Dedifferentiated amniotic fluid mesenchymal stem cell (primary cell): ENCODE data around the gene NCR1.
"Not testable (repeated sequence)": the region's sequence is repeated elsewhere in the genome, so short reads cannot be mapped to it uniquely, and the experiment has no call there.

Source experiments
- DNase-seq: peaks from one replicate; pipeline ENCODE4 v3.0.0-alpha.2; 2016; ENCODE audit errors: extremely low spot score

The NCR1 gene, protein sequence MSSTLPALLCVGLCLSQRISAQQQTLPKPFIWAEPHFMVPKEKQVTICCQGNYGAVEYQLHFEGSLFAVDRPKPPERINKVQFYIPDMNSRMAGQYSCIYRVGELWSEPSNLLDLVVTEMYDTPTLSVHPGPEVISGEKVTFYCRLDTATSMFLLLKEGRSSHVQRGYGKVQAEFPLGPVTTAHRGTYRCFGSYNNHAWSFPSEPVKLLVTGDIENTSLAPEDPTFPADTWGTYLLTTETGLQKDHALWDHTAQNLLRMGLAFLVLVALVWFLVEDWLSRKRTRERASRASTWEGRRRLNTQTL

DNA sequence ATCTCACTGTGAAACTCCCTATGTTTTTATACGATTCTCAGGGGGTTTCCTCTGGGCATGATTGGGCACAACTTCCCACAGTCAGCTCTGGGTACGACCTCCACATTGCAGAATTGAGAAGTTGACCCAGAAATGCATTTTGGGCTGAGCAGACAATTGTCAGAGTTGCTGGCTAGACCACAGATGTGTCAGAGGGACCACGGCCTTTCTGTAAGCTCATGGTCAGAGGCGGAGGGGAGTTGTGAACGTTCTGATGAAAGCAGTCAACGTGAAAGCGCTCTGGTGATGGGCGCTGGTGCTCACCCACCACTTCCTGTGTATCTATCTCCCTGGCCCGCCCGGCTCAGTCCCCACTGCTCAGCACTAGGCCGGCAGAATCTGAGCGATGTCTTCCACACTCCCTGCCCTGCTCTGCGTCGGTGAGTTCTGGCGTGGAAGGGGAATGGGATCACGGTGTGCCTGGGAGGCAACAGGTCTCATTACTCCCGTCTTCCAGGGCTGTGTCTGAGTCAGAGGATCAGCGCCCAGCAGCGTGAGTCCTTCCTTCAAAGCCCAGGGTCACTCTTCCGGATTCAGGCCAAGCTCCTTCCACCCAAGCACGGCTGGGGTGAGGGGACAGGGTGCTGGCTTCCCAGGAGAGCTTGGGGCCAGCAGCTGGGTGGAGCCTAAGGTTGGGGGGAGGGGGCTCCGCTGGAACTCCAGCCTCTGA lies at the start of gene NCR1:
NCR1 (plus strand) TSS at position 346 of the 709 bp plus-strand sequence; CDS start at position 386, 40 bp downstream.
- DNase-seq = no peak

DNA sequence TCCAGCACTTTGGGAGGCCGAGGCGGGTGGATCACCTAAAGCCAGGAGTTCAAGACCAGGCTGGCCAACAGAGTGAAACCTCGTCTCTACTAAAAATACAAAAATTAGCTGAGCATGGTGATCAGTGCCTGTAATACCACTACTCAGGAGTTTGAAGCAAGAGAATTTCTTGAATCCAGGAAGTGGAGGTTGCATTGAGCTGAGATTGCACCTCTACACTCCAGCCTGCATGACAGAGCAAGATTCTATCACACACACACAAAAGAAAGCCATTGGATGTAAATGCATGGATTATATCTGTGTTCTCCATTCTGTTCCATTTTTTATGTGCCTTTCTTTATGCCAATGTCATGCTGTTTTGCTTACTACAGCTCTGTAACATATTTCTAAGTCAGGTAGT lies 47.5 kb upstream of the NCR1 start:
- DNase-seq = not testable (repeated sequence)

- not testable (repeated sequence) for DNase-seq
These were observed 46.5 kb upstream of the NCR1 start for GRCh38 chr19:54859421-54859820.

DNA sequence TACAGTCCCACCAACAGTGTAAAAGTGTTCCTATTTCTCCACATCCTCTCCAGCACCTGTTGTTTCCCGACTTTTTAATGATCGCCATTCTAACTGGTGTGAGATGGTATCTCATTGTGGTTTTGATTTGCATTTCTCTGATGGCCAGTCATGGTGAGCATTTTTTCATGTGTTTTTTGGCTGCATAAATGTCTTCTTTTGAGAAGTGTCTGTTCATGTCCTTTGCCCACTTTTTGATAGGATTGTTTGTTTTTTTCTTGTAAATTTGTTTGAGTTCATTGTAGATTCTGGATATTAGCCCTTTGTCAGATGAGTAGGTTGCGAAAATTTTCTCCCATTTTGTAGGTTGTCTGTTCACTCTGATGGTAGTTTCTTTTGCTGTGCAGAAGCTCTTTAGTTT lies 42.5 kb upstream of the NCR1 start:
- DNase-seq = not testable (repeated sequence)

DNA sequence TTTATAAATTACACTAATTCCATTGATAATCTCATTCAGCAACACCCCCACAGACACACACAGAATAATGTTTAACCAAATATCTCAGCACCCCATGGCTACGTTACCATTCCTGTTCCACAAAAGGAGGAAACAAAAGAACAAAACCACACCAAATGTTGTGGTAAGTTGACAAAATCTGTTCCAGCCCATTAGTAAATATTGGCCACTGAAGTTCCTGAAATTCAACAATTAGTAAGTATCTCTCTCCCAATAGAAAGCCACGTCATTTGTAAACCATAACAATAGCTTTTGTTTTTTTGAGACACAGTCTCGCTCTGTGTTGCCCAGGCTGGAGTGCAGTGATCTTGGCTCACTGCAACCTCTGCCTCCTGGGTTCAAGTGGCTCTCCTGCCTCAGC lies 34.3 kb upstream of the NCR1 start:
- DNase-seq = no peak

DNA sequence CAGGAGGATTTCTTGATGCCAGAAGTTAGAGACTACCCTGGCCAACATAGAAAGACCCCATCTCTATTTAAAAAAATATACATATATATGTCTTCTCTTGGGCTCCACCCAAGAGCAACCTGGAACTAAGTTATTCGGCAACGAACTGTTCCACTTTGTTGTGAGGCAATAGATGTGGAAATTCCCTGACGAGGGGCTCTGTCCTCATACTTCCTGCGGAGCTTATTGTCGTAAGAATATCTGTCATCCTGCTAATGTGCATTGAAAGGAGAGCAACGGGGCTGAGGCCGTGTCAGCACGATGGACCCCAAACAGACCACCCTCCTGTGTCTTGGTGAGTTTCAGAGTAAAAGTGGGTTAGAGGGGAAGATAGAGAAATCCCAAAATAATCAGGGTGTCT lies 32.0 kb upstream of the NCR1 start, which contains the start of gene FCAR:
FCAR (plus strand) TSS at position 246 of the 400 bp plus-strand sequence; CDS start at position 301, 55 bp downstream.
- DNase-seq = no peak

DNA sequence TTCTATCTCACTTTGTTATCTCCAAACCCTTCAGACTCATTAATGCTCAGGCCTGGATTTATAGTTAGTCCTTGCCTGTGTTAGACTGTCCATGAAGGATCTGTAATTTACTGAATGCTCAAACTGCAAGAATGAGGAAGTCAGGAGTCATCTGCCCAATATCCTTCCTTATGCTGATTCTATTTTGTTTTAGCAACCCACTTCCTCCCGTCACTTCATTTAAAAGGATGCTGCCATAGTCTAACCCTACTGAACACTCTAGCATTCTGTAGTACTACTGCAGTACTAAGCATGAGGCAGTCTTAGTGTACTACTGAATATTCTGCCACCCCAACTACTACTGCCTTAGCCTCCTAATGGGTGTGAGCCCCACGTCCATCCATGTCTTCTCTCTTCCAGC lies 30.4 kb upstream of the NCR1 start:
- no peak for DNase-seq

DNA sequence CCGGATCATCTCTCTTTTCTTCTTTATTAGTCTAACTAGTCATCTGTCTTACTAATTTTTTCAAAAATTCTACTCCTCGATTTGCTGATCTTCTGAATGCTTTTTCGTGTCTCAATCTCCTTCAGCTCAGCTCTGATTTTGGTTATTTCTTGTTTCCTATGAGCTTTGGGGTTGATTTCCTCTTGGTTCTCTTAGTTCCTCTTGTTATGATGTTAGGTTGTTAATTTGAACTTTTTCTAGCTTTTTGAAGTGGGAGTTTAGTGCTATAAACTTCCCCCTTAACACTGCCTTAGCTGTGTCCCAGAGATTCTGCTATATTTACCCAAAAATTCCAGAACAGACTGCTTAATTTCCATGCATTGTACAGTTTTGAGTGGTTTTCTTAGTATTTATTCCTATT lies 28.5 kb upstream of the NCR1 start:
- DNase-seq = no peak

DNA sequence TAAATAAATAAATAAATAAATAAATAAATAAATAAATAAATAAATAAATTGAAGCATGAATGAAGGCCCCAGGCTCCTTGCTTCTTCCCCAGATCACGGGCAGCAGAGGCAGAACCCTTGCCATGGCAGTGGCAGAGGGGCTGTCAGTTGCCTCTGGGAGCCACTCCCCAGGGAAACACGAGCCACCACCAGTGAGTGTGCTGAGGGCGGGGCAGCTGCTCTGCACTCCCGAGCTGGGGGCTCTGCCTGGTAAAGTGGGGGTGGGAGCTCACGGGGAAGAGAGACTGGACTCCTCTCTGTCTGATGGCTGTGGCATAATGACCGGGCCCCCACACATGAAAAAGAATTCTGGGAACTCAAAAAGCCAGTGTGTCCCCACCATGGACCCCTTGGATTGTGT lies 24.1 kb upstream of the NCR1 start:
- DNase-seq = no peak

- no peak for DNase-seq
These were observed 23.2 kb upstream of the NCR1 start for GRCh38 chr19:54882758-54883157.

DNA sequence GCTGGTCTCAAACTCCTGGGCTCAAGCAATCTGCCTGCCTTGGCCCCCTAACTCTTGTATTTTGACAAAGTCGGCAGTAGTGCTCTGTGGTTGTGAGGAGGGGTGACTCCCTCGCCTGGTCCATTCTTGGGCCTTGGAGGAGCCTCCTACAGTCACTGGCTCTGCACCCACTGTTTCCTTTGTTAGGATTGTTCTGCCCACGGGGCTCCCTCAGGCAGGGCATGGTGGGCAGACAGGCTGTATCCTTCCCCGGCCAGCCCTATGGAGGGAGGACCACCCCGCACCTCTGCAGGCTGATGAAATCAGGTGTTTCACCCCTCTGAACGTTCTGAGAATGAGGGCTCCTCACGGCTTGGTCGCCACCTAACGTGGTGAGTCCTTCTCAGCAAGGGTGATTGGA lies 22.7 kb upstream of the NCR1 start:
- DNase-seq = no peak

GRCh38 chr19:54888239-54888638 lies 17.7 kb upstream of the NCR1 start:
- DNase-seq = no peak

GRCh38 chr19:54889566-54889965 lies 16.4 kb upstream of the NCR1 start:
- DNase-seq = no peak

GRCh38 chr19:54893406-54893805 lies 12.5 kb upstream of the NCR1 start:
- no peak for DNase-seq

DNA sequence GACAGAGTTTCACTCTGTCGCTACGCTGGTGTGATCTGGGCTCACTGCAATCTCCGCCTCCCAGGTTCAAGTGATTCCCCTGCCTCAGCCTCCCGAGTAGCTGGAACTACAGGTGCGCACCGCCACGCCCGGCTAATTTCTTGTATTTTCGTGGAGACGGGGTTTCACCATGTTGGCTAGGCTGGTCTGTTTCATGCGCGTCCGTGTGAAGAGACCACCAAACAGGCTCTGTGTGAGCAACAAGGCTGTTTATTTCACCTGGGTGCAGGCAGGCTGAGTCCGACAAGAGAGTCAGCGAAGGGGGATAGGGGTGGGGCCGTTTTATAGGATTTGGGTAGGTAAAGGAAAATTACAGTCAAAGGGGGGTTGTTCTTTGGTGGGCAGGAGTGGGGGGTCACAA lies 11.8 kb upstream of the NCR1 start:
- DNase-seq = not testable (repeated sequence)

- DNase-seq = no peak
These were observed 9.9 kb upstream of the NCR1 start for GRCh38 chr19:54896036-54896435.

GRCh38 chr19:54898685-54899084 lies 7.3 kb upstream of the NCR1 start:
- not testable (repeated sequence) for DNase-seq

DNA sequence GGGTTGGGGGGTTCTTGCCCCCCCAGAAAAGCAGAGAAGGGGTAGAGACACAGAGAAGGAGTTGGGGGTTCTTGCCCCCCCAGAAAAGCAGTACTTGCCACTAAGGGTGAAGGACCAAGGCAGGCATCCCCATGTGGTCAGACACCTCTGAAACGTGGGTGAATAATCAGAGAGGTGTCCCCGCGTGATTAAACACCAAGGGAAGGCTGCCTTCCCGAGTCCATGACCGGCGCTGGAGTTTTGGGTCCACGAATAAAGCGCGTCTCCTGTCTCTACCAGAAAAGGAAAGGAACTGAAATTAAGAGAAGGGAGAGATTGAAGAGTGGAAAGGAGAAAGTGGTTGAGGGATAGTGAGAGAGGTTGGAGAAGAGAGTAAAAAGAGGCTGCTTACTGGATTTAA lies 6.3 kb upstream of the NCR1 start:
- not testable (repeated sequence) for DNase-seq

- not testable (repeated sequence) for DNase-seq
These were observed 4.8 kb upstream of the NCR1 start for GRCh38 chr19:54901153-54901552.

DNA sequence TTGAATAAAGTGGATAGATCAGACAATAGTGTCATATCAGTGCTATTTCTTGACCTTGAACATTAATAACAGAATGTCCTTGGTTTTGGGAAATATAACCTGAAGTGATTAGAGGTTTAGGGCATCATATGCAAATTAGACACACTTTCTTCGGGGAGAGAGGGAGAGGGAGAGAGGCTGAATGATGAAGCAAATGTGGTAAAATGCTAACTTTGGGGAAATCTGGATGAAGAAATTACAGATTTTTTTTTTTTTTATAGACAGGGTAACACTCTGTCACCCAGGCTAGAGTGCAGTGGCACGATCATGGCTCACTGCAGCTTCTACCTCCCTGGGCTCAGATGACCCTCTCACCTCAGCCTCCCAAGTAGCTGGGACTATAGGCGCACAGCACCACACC lies 3.9 kb upstream of the NCR1 start:
- no peak for DNase-seq

GRCh38 chr19:54903303-54903702 lies 2.6 kb upstream of the NCR1 start:
- no peak for DNase-seq

- not testable (repeated sequence) for DNase-seq
These were observed 1.7 kb upstream of the NCR1 start for GRCh38 chr19:54904261-54904660.

- DNase-seq = no peak
These were observed 536 bp upstream of the NCR1 start for GRCh38 chr19:54905421-54905802.
